Breast epithelium (tissue), 3 donors: ENCODE data around the gene BMP7.

Source experiments
- POLR2A ChIP-seq: fragments of 450-650 bp; IDR thresholded peaks from one replicate; pipeline ENCODE4 v1.6.1; 2016; ENCODE audit warnings: antibody characterized with exemption, mild to moderate bottlenecking, moderate library complexity
- POLR2AphosphoS5 ChIP-seq, 3 donors: sonication (generic); formaldehyde crosslinking; IDR thresholded peaks; one replicate each; pipeline ENCODE4 v1.6.1; 2017; ENCODE audit warnings: antibody characterized with exemption in 3 of 3
- TF ChIP-seq, protein P1 (sequence below), 3 donors: fragments of 450-650 bp; IDR thresholded peaks; one replicate each; pipeline ENCODE4 v1.5.1; 2016 to 2017; ENCODE audit warnings: antibody characterized with exemption in 3 of 3, mild to moderate bottlenecking in 3 of 3, moderate library complexity in 3 of 3

DNA sequence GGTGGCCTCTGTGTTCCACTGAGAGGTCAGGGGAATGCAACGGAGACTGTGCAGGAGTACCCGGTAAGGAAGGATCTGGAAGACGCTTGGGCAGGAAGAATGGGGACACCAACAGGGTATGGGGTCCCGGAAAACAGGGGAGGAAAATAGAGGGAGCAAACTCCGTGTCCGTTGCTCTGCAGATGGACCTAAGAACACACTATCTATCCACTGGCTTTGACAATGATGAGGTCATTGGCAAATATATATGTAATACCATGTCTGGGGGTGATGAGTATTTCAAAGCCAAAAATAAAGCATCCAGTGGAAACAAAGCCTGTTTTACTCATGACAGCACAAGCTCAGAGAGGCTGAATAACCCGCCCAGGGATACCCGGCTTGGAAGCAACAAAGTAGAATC lies 80.2 kb downstream of the BMP7 start:
- TF ChIP-seq, protein P1, sequence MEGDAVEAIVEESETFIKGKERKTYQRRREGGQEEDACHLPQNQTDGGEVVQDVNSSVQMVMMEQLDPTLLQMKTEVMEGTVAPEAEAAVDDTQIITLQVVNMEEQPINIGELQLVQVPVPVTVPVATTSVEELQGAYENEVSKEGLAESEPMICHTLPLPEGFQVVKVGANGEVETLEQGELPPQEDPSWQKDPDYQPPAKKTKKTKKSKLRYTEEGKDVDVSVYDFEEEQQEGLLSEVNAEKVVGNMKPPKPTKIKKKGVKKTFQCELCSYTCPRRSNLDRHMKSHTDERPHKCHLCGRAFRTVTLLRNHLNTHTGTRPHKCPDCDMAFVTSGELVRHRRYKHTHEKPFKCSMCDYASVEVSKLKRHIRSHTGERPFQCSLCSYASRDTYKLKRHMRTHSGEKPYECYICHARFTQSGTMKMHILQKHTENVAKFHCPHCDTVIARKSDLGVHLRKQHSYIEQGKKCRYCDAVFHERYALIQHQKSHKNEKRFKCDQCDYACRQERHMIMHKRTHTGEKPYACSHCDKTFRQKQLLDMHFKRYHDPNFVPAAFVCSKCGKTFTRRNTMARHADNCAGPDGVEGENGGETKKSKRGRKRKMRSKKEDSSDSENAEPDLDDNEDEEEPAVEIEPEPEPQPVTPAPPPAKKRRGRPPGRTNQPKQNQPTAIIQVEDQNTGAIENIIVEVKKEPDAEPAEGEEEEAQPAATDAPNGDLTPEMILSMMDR (IDR thresholded peaks at IDR 0.05): no peak
- TF ChIP-seq POLR2A: no peak
- TF ChIP-seq POLR2AphosphoS5 (IDR thresholded peaks at IDR 0.05): no peak
